KMS-11 (cell line): Measurements from ENCODE around the gene ZNF608.

Experiments
- H2AFZ ChIP-seq: fragments of 200-600 bp; sonication (generic); 2 replicates; pipeline ENCODE4 v1.6.1; 2016; ENCODE audit warnings: antibody characterized with exemption, mixed run types, low read depth
- H3K27ac ChIP-seq: fragments of 200-600 bp; sonication (generic); 2 replicates; pipeline ENCODE4 v1.6.1; 2016; ENCODE audit warnings: mild to moderate bottlenecking, mixed run types
- H3K27me3 ChIP-seq: fragments of 200-600 bp; sonication (generic); 2 replicates; pipeline ENCODE4 v1.6.1; 2017; ENCODE audit warnings: mild to moderate bottlenecking, low read depth, mixed run types, moderate library complexity; ENCODE audit not compliant: insufficient read depth
- H3K36me3 ChIP-seq: fragments of 200-600 bp; sonication (generic); 2 replicates; pipeline ENCODE4 v1.6.1; 2017; ENCODE audit warnings: mild to moderate bottlenecking, mixed run types; ENCODE audit not compliant: insufficient read depth
- H3K4me1 ChIP-seq: fragments of 200-600 bp; sonication (generic); 2 replicates; pipeline ENCODE4 v1.6.1; 2016; ENCODE audit warnings: mild to moderate bottlenecking, low read depth, mixed run types; ENCODE audit not compliant: poor library complexity, severe bottlenecking
- H3K4me2 ChIP-seq: fragments of 200-600 bp; sonication (generic); 2 replicates; pipeline ENCODE4 v1.7.0; 2016; ENCODE audit warnings: mild to moderate bottlenecking, mixed run types
- H3K4me3 ChIP-seq: fragments of 200-600 bp; sonication (generic); IDR thresholded peaks from 2 replicates; pipeline ENCODE4 v1.6.1; 2017; ENCODE audit warnings: low read depth, low read length, mixed read lengths; ENCODE audit not compliant: insufficient read depth
- H3K79me2 ChIP-seq: fragments of 200-600 bp; sonication (generic); 2 replicates; pipeline ENCODE4 v1.6.1; 2016; ENCODE audit warnings: low read depth, mixed run types; ENCODE audit not compliant: insufficient read depth
- H3K9ac ChIP-seq: fragments of 200-600 bp; sonication (generic); 2 replicates; pipeline ENCODE4 v1.6.1; 2016; ENCODE audit warnings: mild to moderate bottlenecking, mixed run types
- H4K20me1 ChIP-seq: fragments of 200-600 bp; sonication (generic); 2 replicates; pipeline ENCODE4 v1.6.1; 2016; ENCODE audit warnings: mild to moderate bottlenecking, mixed run types; ENCODE audit not compliant: insufficient read depth
- TF ChIP-seq, protein P1 (sequence below): fragments of 200-600 bp; sonication (generic); conservative IDR thresholded peaks from 2 replicates; pipeline ENCODE4 v1.6.1; 2017; ENCODE audit warnings: low read depth, mild to moderate bottlenecking, antibody characterized with exemption, low read length, moderate library complexity, mixed read lengths

Gene ZNF608

GRCh38 chr5:124706729-124707361 is 39.6 kb downstream of the ZNF608 start:
- H3K4me3 ChIP-seq = no peak overlapping the region
- TF ChIP-seq, protein P1, sequence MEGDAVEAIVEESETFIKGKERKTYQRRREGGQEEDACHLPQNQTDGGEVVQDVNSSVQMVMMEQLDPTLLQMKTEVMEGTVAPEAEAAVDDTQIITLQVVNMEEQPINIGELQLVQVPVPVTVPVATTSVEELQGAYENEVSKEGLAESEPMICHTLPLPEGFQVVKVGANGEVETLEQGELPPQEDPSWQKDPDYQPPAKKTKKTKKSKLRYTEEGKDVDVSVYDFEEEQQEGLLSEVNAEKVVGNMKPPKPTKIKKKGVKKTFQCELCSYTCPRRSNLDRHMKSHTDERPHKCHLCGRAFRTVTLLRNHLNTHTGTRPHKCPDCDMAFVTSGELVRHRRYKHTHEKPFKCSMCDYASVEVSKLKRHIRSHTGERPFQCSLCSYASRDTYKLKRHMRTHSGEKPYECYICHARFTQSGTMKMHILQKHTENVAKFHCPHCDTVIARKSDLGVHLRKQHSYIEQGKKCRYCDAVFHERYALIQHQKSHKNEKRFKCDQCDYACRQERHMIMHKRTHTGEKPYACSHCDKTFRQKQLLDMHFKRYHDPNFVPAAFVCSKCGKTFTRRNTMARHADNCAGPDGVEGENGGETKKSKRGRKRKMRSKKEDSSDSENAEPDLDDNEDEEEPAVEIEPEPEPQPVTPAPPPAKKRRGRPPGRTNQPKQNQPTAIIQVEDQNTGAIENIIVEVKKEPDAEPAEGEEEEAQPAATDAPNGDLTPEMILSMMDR = no peak
- no peak overlapping the region for H3K27ac ChIP-seq
- H3K4me2 ChIP-seq = no peak overlapping the region
- H3K4me1 ChIP-seq = no peaks in the 10 kb centered on the region
- H3K9ac ChIP-seq = no peak overlapping the region
- no peak overlapping the region for H2AFZ ChIP-seq
- no peaks in the 10 kb centered on the region for H3K27me3 ChIP-seq
- no peaks in the 10 kb centered on the region for H4K20me1 ChIP-seq
- H3K79me2 ChIP-seq = no peaks in the 10 kb centered on the region
- no peaks in the 10 kb centered on the region for H3K36me3 ChIP-seq

GRCh38 chr5:124706051-124706450 is 40.4 kb downstream of the ZNF608 start:
- no peaks in the 10 kb centered on the region for H3K79me2 ChIP-seq
- no peak overlapping the region for H3K9ac ChIP-seq
- no peak overlapping the region for H2AFZ ChIP-seq
- H3K27ac ChIP-seq = no peak overlapping the region
- H3K4me3 ChIP-seq = no peak overlapping the region
- H3K4me2 ChIP-seq = no peak overlapping the region
- TF ChIP-seq, protein P1 = no peak
- no peaks in the 10 kb centered on the region for H3K4me1 ChIP-seq
- no peaks in the 10 kb centered on the region for H4K20me1 ChIP-seq
- no peaks in the 10 kb centered on the region for H3K27me3 ChIP-seq
- no peaks in the 10 kb centered on the region for H3K36me3 ChIP-seq

DNA sequence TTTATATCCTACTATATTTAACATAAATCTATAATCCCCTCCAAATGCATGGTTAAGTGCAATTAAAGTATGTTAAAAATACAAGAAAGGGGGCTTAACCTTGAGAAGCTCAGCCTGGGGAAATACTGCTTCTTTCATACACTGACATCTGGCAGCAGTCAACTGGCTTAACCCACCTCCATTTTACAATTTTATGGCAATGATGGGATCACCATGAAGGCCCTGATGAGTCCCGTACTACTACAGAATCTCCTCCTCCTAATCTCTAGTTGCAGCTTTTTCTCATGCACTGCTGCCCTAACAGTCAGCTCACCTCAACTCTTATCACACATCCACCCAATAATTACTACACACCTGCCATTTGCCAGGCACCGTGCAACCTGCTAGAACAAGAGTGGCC is 40.9 kb downstream of the ZNF608 start:
- no peak overlapping the region for H3K4me3 ChIP-seq
- TF ChIP-seq, protein P1 = no peak
- H3K36me3 ChIP-seq = no peaks in the 10 kb centered on the region
- H3K9ac ChIP-seq = no peak overlapping the region
- no peaks in the 10 kb centered on the region for H3K79me2 ChIP-seq
- H3K4me2 ChIP-seq = no peak overlapping the region
- H4K20me1 ChIP-seq = no peaks in the 10 kb centered on the region
- H3K27ac ChIP-seq = no peak overlapping the region
- no peak overlapping the region for H2AFZ ChIP-seq
- no peaks in the 10 kb centered on the region for H3K4me1 ChIP-seq
- no peaks in the 10 kb centered on the region for H3K27me3 ChIP-seq

DNA sequence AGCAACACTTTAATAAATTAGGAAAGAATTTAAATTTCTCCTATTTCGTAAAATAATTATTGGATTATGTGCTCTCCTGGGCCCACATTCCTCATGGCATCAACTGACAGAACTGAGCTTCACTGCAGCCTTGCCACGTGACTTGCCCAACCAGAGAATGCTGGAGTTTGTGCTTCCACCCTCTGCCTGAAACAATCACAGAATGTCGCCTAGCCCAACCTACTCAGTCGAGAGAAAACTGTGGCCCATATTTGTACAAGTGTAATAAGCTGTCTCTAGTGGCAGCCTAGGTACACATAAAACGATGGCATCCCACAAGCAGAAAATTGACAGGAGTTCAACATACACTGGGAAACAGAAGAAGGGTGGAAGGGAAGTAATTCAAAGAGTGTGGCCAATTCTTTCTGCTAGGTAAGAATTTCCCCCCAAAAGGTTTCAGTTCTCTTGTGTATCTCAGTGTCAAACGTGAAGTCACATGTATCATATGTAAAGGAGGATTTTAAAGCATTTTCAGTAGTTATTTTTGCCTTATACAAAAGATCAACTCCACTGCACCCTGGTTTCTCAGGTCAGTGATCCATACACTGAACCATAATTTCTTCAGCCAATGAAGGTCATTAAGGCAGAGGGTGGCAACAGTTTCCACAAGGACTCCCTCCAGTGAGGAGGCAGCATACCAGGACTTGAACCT is 41.7 kb downstream of the ZNF608 start:
- Histone ChIP-seq H3K9ac (no peak overlapping the region), H3K4me3 (no peak overlapping the region), H3K4me2 (no peak overlapping the region), H3K4me1 (no peaks in the 10 kb centered on the region), H2AFZ (no peak overlapping the region), H3K27me3 (no peaks in the 10 kb centered on the region), H3K79me2 (no peaks in the 10 kb centered on the region), H4K20me1 (no peaks in the 10 kb centered on the region), H3K36me3 (no peaks in the 10 kb centered on the region), H3K27ac (no peak overlapping the region)
- TF ChIP-seq, protein P1 = no peak
